ENCODE data around the gene SSH3. TPM values are rescaled to one million over a fixed set of nuclear protein-coding genes. Genes with fewer than 3 reads are reported as not detected.

The SSH3 gene
- total RNA-seq, 6 donors from 2014 or later = 35.9 to 99.2 (median 53.8) TPM

- H3K9me3 ChIP-seq = no peaks in the 10 kb centered on the region
- DNase-seq = peak in 1 of 2 donors; percentile 69
- ATAC-seq (ENCODE audit: low FRiP score in 2 of 2) = no peak
- 79 to 80% methylated on average over 7 to 10 of the region's 11 CpGs for WGBS, 2 donors
- H3K27me3 ChIP-seq = no peaks in the 10 kb centered on the region
- H3K36me3 ChIP-seq = no peaks in the 10 kb centered on the region
- H3K4me1 ChIP-seq = peaks cover 55 to 76% (median 62%) of the 10 kb centered on the region in 4 donors
- peak overlapping the region; percentile 97 to 100 (median 98) for H3K27ac ChIP-seq
- no peak overlapping the region for H3K4me3 ChIP-seq
- TF ChIP-seq POLR2AphosphoS5 (IDR thresholded peaks at IDR 0.05) (no peak), POLR2A (IDR thresholded peaks at IDR 0.05) (no peak), CTCF (IDR thresholded peaks at IDR 0.05) (no peak), EP300 (IDR thresholded peaks at IDR 0.05) (no peak)
These were observed 51.9 kb downstream of the SSH3 start for GRCh38 chr11:67355023-67355793.

- WGBS, 2 donors = 81 to 85% methylated on average over 4 of the region's 4 CpGs
- H3K36me3 ChIP-seq = no peaks in the 10 kb centered on the region
These were observed 52.6 kb downstream of the SSH3 start for GRCh38 chr11:67355794-67356386.

GRCh38 chr11:67356387-67356863, 53.1 kb downstream of the SSH3 start:
- WGBS, 2 donors = 48 to 56% methylated on average over 4 of the region's 4 CpGs
- H3K4me1 ChIP-seq = peaks cover 49 to 66% (median 55%) of the 10 kb centered on the region in 4 donors

More at GRCh38 chr11:67355794-67356386, 52.6 kb downstream of the SSH3 start:
- ATAC-seq (ENCODE audit: low FRiP score in 2 of 2) (no peak), DNase-seq (no peak)
- Histone ChIP-seq H3K9me3 (no peaks in the 10 kb centered on the region), H3K27me3 (no peaks in the 10 kb centered on the region), H3K4me1 (peaks cover 53 to 72% (median 60%) of the 10 kb centered on the region in 4 donors), H3K4me3 (no peak overlapping the region), H3K27ac (peak overlapping the region; percentile 97 to 100 (median 98))
- TF ChIP-seq EP300 (IDR thresholded peaks at IDR 0.05) (no peak), POLR2AphosphoS5 (IDR thresholded peaks at IDR 0.05) (no peak), CTCF (IDR thresholded peaks at IDR 0.05) (no peak), POLR2A (IDR thresholded peaks at IDR 0.05) (no peak)

GRCh38 chr11:67356864-67357561, 53.7 kb downstream of the SSH3 start:
- ATAC-seq (ENCODE audit: low FRiP score in 2 of 2) (peak; percentile 37 to 43), DNase-seq (peak in 1 of 2 donors; percentile 83)
- H3K4me1 ChIP-seq = peaks cover 43 to 60% (median 49%) of the 10 kb centered on the region in 4 donors
- TF ChIP-seq POLR2AphosphoS5 (IDR thresholded peaks at IDR 0.05) (peak; percentile 51 to 55), CTCF (IDR thresholded peaks at IDR 0.05) (peak; percentile 86 to 95 (median 92)), POLR2A (IDR thresholded peaks at IDR 0.05) (peak in 1 of 4 donors; percentile 69), EP300 (IDR thresholded peaks at IDR 0.05) (no peak)
- no peaks in the 10 kb centered on the region for H3K36me3 ChIP-seq
- WGBS, 2 donors = 6 to 23% methylated on average over 1 to 3 of the region's 3 CpGs
- H3K9me3 ChIP-seq = no peaks in the 10 kb centered on the region
- no peaks in the 10 kb centered on the region for H3K27me3 ChIP-seq
- H3K27ac ChIP-seq = peak overlapping the region; percentile 97 to 100 (median 98)
- no peak overlapping the region for H3K4me3 ChIP-seq

More at GRCh38 chr11:67356387-67356863, 53.1 kb downstream of the SSH3 start:
- no peaks in the 10 kb centered on the region for H3K9me3 ChIP-seq
- TF ChIP-seq EP300 (IDR thresholded peaks at IDR 0.05) (no peak), CTCF (IDR thresholded peaks at IDR 0.05) (no peak), POLR2A (IDR thresholded peaks at IDR 0.05) (no peak), POLR2AphosphoS5 (IDR thresholded peaks at IDR 0.05) (no peak)
- peak overlapping the region; percentile 97 to 100 (median 98) for H3K27ac ChIP-seq
- no peaks in the 10 kb centered on the region for H3K36me3 ChIP-seq
- DNase-seq (no peak), ATAC-seq (ENCODE audit: low FRiP score in 2 of 2) (no peak)
- H3K27me3 ChIP-seq = no peaks in the 10 kb centered on the region
- no peak overlapping the region for H3K4me3 ChIP-seq

Data from upper lobe of left lung (tissue), 6 donors.